CD1c-positive myeloid dendritic cell (primary cell): ENCODE data around the gene NME7.
"Not testable (repeated sequence)": the region's sequence is repeated elsewhere in the genome, so short reads cannot be mapped to it uniquely, and the experiment has no call there.

Experiments used
- DNase-seq: peaks from one replicate; pipeline ENCODE4 v3.0.0-alpha.2; 2016; ENCODE audit errors: extremely low spot score

NME7 gene

DNA sequence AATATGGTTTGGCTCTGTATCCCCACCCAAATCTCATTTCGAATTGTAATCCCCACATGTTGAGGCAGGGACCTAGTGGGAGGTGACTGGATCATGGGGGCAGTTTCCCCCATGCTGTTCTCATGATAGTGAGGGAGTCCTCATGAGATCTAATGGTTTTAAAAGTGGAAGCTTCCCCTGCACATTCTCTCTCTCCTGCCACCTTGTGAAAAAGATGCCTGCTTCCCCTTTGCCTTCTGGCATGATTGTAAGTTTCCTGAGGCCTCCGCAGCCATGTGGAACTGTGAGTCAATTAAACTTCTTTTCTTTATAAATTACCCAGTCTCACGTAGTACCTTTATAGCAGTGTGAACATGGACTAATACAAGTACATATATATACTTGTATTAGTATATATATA is 25.5 kb downstream of the NME7 start:
- not testable (repeated sequence) for DNase-seq

GRCh38 chr1:169340882-169341281 is 26.7 kb downstream of the NME7 start:
- no peak for DNase-seq

DNA sequence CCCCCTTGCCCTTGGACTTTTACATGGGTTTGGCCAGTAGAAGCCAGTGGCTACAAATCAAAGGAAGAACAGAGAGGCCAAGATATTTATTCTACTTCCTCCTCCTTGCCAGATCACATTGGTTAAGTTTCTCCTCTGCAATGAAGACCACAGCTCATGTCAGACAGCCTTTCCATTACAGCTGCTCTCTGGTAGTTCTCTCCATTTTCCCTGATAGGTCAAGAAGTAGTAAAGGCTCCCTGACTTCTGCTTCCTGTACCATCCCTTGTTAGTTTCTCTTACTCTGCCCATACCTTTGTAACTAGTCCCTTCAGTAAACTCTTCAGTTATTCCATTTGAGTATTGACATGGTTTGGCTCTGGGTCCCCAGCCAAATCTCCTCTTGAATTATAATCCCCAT is 27.8 kb downstream of the NME7 start:
- no peak for DNase-seq

GRCh38 chr1:169338617-169339016 is 29.0 kb downstream of the NME7 start:
- DNase-seq: no peak

GRCh38 chr1:169336947-169337715 is 30.5 kb downstream of the NME7 start:
- not testable (repeated sequence) for DNase-seq

GRCh38 chr1:169334727-169335126 is 32.9 kb downstream of the NME7 start:
- DNase-seq: not testable (repeated sequence)

DNA sequence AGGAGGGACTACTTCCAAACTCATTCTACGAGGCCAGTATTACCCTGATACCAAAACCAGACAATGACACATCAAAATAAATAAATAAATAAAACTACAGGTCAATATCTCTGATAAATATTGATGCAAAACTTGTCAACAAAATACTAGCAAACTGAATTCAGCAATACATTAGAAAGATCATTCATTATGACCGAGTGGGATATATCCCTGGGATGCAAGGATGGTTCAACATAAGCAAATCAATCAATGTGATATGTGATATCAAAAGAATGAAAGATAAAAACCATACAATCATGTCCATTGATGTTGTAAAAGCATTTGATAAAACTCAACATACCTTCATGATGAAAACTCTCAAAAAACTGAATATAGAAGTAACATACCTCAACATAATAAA is 36.7 kb downstream of the NME7 start:
- no peak for DNase-seq

DNA sequence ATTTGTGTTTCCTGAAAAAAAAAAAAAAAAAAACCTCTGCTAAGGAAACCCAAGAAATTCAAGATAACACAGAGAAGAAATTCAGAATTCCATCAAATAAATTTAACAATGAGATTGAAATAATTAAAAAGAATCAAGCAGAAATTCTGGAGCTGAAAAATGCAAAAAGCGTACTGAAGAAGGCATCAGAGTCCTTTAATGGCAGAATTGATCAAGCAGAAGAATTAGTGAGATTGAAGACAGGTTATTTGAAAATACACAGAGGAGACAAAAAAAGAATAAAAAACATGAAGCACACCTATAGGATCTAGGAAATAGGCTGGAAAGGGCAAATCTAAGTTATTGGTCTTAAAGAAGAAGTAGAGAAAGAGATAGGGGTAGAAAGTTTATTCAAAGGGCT is 38.2 kb downstream of the NME7 start:
- DNase-seq: no peak

DNA sequence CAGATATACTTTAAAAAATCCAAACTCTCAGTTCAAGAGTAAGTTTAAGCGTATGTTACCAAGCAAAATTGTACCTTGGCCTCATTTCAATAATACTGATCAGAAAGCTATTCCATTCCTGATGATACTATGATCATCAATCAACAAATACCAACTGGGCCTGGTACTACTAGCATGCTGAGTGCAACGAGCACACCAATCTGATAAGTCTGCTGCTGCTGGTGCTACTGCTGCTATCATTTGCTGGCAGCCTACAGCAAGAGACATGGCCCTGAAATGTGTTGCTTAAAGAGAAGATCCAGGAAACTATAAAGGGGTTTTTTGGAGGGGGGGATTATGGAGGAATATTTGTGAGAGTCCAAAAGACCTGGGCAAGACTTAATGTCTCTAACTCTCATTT is 39.7 kb downstream of the NME7 start:
- no peak for DNase-seq

DNA sequence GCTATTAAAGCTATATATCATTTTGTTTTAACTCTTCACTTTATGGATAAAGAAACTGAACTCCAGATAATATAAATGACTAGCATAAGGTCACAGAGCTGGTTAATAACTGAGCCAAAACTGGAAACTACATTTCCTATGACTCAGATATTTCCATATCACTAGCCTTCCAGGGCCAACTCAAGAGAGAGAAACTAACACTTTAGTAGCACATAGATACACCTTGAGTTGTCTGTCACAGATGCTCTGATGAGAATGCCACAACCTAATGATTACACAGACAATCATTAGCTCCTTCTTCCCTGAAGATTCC is 40.7 kb downstream of the NME7 start:
- no peak for DNase-seq

DNA sequence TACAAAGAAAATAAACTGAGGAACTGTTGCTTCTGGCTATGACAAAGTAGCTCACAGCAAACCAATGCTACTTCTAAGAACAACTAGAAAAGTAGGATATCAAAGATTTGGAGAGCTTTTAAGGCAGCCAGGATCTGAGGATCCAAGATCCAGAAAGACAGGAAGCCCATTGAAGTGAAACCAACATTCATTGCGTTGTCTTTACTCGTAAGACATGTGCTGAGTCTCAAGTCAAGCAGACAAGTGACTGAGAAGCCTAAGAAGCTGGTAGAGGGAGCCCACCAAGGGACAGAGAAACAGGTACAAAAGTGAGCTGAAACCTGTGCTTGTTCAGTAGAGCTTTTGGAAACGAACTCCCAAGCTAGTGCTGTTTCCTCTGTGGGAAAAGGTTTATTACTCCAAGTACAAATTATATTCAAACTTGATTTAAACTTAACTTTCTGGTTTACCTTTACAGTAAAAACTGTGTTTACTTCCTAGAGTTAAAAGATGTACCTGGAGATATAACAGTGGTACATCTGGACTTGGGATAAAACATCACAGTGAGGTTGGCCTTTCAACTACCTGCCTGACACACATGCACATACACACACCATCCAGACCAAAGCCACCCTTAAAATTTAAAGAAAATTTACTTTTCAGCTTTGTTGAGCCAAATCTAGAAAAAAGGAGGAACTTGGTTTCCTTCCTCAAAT is 41.2 kb downstream of the NME7 start:
- peak; percentile 3 for DNase-seq

- no peak for DNase-seq
These were observed 42.5 kb downstream of the NME7 start for GRCh38 chr1:169325117-169325516.

- DNase-seq: no peak
These were observed 45.5 kb downstream of the NME7 start for GRCh38 chr1:169322138-169322537.

DNA sequence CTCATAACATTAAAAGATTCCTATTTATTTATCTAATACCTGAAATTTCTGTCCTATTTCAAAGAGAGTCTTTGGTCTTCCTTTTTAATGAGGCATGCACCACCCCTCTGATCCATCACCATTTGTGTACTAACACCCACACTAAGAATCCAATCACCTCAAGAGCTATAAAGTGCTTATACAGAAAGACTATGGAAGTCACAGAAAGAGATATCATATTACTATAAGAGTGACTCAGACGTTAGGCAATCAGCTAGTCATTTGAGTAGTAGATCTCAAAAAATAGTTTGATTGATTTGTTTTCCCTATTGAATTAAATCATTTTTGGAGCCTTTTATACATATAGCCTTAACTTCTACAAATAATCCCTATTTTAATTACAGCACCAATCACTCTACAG is 46.1 kb downstream of the NME7 start:
- no peak for DNase-seq

- DNase-seq: no peak
These were observed 48.9 kb downstream of the NME7 start for GRCh38 chr1:169318536-169319244.

GRCh38 chr1:169316556-169316955 is 51.0 kb downstream of the NME7 start:
- no peak for DNase-seq

DNA sequence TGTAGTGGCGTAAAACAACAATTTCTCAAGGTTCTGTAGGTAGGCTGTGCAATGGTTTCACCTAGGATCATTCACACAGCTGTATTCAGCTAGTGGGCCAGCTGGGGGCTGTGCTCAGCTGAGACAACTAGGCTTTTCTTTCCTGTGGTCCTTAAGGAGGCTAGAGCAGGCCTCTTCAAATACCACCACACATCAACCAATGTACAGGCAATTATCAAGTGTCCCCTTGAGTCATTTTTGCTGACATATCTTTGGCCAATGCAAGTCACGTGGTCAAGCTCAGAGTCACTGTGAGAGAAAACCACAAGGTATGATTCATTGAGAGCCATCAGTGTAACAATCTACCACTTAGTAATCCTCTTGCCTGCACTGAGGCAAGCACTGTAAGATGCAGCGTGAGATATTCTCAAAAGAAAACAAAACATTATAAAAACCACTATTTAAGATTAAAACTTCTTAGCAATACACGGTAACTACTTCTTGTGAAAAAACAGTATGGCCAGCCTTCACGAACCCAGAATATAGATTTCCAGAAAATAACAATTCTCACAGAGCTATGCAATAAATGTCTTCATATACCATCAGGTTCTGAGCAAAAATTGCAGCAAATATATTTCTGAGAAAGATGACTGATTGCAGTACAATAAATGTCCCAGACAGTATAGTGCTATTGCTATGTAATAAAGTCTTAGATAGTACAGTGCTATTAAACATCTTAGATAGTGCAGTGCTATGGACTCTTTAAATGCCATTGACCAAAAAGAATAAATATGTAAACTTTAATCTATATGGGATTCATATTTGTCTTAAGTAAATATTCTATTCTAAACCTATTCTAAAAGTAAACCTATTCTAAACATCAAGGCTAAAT is 55.3 kb downstream of the NME7 start:
- peak; percentile 66 for DNase-seq

DNA sequence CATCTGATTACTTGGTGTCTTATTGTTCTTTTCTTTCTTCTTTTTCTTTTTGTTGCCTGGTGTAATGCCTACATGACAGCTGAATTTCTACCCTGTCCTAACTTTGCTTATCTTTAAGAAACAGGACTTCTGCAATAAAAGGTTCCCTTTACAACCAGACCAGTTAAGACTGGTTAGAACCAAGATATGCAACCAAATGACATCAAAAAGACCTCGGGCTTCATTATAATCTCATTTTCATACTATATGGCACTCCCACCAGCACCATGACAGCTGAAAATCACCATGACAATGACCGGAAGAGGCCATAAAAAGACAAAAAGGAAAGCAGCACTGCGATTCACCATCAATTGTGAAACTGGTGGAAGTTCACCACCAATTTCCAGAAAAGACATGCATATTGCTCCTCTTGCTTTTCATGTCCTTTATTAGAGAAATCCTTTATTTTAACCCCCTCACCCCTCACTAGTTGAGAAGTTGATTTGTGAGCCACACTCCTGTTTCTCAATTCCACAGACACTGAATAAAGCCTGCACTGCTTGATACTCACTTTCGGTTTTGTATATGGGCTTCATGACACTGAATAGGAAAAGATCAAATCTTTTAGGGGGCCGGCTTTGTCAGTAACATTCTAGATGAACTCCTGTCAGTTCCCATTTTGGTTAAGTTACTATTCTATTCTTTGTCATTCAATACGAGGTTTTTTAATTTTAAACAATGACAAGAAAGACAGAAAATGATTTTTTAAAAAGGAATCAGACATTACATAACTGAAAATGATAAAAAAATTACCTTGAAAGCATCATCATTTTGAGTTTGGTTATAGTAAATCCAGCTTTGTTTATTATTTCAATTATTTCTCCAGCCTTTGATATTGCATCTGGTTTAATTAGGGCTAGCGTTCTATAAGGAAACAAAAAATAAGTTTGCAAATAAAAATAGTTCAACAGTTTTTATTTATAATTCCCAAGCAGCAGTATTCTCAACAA is 58.1 kb downstream of the NME7 start:
- DNase-seq: peak; percentile 48

DNA sequence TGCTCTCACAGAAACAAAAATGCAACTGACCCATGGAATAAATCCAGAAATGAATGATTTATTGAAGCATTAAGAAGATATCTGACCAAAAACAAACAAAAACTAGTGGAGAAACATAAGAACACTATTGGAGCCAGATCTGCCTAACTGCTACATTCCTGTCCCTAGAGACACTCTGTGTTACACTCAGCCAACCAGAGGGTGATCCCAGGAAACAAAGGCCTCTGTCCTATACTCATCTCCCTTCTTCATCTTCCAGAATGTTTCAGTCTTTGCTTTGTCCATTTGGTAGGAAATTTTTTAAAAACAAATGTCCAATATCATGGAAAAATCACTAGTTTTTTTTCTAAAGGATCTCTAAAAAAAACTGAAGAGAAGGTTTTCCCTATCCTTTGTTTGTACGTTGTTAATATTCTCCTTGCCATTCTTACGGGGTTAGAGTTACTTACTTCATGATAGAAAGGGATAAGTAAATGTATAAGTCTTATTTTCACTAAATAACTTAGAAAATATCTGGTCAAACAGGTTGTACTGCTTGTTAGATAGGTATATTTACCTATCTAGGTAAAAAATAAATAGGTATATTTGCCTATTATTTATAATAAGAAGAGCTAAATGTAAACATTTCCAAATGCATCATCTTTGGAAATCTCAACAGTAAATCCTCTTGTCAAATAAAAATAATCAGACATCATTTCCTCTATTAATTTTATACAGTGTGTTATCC is 59.1 kb downstream of the NME7 start:
- no peak for DNase-seq

DNA sequence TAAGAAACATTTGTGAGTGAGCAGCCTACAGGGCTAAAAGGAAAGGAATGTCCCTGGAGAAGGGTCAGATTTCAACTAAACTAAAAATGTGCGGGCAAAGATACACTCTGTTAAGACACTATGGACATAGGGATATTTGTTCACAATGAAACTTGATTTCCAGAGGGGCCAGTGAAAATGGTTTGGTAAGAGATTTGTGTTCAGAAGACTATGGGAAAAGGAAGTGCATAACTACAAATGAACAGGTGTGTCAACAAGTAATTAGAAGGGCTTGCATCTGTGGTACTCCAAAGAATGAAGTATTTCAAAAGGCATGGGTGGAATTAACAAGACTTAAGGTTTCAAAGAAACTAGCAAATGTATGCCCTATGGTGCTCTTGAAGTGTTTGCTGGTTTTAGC is 60.4 kb downstream of the NME7 start:
- no peak for DNase-seq
